ENCODE data around the gene ADD1.

ADD1 gene

DNA sequence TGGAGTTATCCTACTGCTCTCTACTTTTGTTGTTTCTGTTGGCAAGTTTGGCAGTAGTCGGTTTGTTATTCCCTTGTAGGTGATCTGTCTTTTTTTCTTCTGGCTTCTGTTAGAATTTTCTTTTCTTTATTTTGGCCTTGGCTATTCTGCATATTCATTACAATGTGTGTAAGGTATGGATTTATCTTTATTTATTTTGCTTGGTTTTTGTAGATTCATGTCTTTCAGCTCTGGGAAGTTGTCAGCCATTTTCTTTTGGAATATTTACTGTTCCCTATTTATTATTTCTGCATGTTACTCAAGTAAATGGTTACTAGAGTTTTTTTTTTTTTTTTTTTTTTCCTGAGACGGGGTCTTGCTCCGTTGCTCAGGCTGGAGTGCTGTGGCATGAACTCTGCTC, 12.6 kb downstream of the ADD1 start:
- Histone ChIP-seq H3K27me3 (ENCODE audit: control insufficient read depth, insufficient read depth, low read length) (no peaks in the 10 kb centered on the region), H3K9ac (ENCODE audit: low read length) (no peak overlapping the region), H3K36me3 (ENCODE audit: control insufficient read depth, insufficient read depth, low read length) (peaks cover 8% of the 10 kb centered on the region), H3K4me1 (ENCODE audit: control insufficient read depth, insufficient read depth, low read length) (peaks cover 23% of the 10 kb centered on the region), H3K27ac (ENCODE audit: low read depth, low read length) (no peak overlapping the region), H3K4me3 (ENCODE audit: low read length) (no peak overlapping the region)

DNA sequence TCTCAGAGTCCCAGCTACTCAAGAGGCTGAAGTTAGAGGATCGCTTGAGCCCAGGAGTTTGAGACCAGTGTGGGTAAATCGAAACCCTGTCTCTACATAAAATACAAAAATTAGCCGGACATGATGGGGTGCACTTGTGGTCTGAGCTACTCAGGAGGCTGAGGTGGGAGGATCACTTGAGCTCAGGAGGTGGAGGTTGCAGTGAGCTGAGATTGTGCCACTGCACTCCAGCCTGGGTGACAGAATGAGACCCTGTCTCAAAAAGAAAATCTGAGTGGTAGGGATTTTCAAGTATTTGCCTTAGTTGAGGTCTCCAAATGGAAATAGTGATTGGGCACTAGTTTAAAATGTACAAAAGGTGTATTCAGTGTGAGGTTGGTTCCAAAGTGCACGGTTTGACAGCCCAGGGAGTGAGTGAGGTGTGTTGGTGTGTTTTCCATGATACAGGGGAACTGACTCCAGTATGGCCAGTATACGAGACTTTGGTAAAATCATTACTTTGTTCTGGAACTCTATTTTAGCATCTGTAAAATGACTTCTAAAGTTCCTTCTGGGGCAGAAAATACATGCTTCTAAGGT, 13.8 kb downstream of the ADD1 start:
- H3K27me3 ChIP-seq (ENCODE audit: control insufficient read depth, insufficient read depth, low read length): no peaks in the 10 kb centered on the region
- no peak overlapping the region for H3K9ac ChIP-seq (ENCODE audit: low read length)
- H3K4me1 ChIP-seq (ENCODE audit: control insufficient read depth, insufficient read depth, low read length): peaks cover 26% of the 10 kb centered on the region
- H3K36me3 ChIP-seq (ENCODE audit: control insufficient read depth, insufficient read depth, low read length): peaks cover 8% of the 10 kb centered on the region
- no peak overlapping the region for H3K4me3 ChIP-seq (ENCODE audit: low read length)
- H3K27ac ChIP-seq (ENCODE audit: low read depth, low read length): no peak overlapping the region

DNA sequence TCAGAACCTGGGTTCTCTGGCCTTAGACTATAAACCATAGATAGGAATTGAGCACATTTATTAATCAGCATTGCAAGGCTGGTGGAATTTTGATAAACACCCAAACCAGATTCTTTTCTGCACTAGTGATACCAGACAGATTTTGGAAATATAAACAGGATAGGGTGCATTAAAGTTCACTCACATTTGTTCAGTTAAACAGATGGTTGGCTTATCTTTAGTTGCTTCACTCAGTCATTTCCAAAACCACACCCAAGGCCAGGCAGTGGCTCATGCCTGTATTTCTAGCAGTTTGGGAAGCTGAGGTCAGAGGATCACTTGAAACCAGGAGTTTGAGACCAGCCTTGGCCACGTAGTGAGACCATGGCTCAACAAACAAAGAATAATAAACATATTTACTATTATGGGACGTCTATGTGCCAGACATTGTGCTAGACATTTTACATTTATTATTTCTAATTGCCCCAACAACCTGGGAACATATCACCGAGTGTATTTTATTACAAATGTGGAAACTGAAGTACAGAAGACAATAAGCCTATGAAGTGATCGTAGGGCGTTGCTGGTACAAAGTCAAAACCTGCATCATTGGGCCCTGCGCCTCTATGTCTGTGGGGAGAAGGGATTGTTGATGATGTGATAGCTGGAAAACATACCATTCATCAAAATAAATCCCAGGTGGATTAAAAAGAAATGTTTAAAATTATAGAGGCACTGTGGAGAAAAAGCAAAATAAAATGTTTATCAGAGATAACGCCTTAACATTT, 15.0 kb downstream of the ADD1 start:
- Histone ChIP-seq H3K9ac (ENCODE audit: low read length) (no peak overlapping the region), H3K36me3 (ENCODE audit: control insufficient read depth, insufficient read depth, low read length) (peaks cover 8% of the 10 kb centered on the region), H3K4me1 (ENCODE audit: control insufficient read depth, insufficient read depth, low read length) (peaks cover 31% of the 10 kb centered on the region), H3K27me3 (ENCODE audit: control insufficient read depth, insufficient read depth, low read length) (no peaks in the 10 kb centered on the region), H3K27ac (ENCODE audit: low read depth, low read length) (no peak overlapping the region), H3K4me3 (ENCODE audit: low read length) (no peak overlapping the region)

DNA sequence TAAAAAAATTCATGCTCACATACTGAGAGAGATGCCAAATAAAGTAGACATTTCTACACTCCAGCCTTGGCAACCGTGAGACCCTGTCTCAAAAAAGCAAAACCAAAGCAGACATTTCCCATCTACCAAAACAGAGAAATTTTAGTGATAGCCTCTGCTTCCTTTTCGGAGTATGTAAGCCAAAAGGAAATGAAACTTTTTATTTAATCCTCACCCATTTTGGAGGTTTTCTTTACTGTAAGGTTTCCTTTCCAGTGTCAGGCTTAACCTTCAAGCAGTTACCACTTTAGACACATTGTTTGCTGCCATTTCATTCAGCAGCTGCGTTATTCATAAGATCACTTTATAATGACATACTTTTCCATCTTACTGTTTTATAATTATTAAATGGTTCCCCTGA, 15.9 kb downstream of the ADD1 start:
- peaks cover 31% of the 10 kb centered on the region for H3K4me1 ChIP-seq (ENCODE audit: control insufficient read depth, insufficient read depth, low read length)
- no peaks in the 10 kb centered on the region for H3K36me3 ChIP-seq (ENCODE audit: control insufficient read depth, insufficient read depth, low read length)
- no peak overlapping the region for H3K27ac ChIP-seq (ENCODE audit: low read depth, low read length)
- no peak overlapping the region for H3K9ac ChIP-seq (ENCODE audit: low read length)
- H3K27me3 ChIP-seq (ENCODE audit: control insufficient read depth, insufficient read depth, low read length): no peaks in the 10 kb centered on the region
- no peak overlapping the region for H3K4me3 ChIP-seq (ENCODE audit: low read length)

DNA sequence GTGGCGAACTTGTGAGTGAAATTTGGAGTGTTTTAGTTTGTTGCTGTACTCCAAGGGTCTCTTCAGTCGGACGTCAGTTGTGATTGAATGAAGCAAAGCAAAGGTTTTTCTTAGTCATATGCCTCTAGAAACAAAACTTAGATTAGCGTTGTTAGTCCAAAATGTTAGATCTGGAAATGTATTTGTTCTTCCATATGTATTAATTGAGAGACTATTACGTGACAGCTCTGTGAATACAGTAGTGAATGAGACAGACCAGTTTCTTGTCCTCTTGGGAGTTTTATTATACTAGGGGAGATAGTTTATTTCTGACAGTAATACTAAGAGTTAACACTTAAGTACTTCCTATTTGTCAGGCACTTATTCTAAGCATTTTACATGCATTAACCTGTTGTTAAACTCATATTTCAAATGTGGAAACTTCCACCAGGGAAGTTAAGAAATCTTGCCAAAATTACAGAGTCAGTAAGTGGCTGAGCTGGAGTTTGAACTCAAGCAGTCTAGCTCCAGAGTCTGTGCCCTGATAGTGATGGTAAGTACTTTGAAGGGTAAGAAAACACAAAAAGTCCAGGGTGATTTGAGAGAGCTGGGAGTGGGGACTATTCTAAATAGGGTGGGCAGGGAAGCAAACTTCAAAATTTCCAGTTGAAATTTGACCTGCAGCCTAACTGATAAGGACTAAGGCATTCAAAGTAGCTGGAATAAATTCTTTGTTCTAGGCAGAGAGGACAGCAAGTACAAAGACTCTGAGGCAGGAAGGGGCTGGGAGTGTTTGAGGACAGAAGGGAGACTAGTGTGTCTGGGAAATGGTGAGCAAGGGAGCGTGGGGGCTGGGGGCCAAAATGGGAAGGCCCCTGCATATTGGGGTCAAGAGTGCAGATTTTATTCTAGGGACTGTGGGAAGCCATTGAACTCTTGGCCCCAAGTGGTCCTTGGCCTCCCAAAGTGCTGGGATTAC, 17.0 kb downstream of the ADD1 start:
- no peak overlapping the region for H3K4me3 ChIP-seq (ENCODE audit: low read length)
- no peaks in the 10 kb centered on the region for H3K36me3 ChIP-seq (ENCODE audit: control insufficient read depth, insufficient read depth, low read length)
- no peaks in the 10 kb centered on the region for H3K27me3 ChIP-seq (ENCODE audit: control insufficient read depth, insufficient read depth, low read length)
- no peak overlapping the region for H3K27ac ChIP-seq (ENCODE audit: low read depth, low read length)
- no peak overlapping the region for H3K9ac ChIP-seq (ENCODE audit: low read length)
- peaks cover 35% of the 10 kb centered on the region for H3K4me1 ChIP-seq (ENCODE audit: control insufficient read depth, insufficient read depth, low read length)

DNA sequence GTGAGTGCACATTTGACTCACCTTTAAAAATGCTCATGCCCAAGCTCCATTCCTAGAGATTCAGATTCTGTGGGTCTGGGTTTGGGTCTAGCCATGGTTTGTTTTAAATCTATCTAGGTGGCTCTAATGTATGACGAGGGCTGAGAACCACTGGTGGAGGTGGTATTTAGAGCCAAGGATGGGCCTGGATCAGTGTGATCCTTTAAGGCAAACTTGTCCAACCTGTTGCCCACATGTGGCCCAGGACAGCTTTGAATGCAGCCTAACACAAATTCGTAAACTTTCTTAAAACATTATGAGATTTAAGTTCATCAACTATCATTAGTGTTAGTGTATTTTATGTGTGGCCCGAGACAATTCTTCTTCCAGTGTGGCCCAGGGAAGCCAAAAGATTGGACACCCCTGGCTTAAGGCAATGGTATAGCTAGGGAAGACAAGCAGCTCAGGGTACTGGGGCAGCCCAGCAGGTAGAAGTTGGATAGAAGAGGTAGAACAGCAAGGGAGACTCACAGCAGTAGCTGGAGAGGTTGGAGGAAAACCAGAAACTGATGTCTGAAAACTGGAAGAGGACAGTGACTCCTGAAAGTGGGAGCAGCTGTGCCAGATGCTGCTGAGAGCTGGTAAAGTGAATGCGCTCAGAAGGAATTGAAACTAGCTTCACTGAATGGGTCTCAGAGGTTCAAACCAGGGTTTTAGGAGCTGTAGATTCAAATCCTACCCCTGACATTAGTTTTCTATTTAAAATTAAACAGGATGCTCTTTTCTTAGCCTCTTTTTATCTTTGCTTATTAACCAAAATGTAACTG, 18.2 kb downstream of the ADD1 start:
- no peak overlapping the region for H3K9ac ChIP-seq (ENCODE audit: low read length)
- H3K4me1 ChIP-seq (ENCODE audit: control insufficient read depth, insufficient read depth, low read length): peaks cover 37% of the 10 kb centered on the region
- no peaks in the 10 kb centered on the region for H3K27me3 ChIP-seq (ENCODE audit: control insufficient read depth, insufficient read depth, low read length)
- no peak overlapping the region for H3K4me3 ChIP-seq (ENCODE audit: low read length)
- no peaks in the 10 kb centered on the region for H3K36me3 ChIP-seq (ENCODE audit: control insufficient read depth, insufficient read depth, low read length)
- H3K27ac ChIP-seq (ENCODE audit: low read depth, low read length): no peak overlapping the region

DNA sequence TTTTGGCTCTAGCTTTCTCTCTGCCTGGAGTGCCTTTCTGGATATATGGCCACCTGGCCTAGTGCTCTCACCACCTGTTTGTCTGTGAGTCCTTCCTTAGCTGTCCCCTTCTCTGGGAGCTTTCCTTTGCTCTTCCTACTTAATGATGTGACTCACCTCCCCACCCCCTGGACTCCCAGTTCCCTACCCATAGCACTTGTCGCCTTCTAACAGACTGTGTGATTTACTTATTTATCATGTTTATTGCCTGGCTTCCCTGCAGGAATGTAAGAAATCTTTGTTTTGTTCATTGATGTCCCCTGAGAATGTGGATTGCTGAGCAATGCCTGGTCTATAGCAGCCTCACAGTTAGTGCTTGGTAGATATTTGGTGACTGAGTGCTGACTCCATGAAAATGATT, 18.9 kb downstream of the ADD1 start:
- H3K4me3 ChIP-seq (ENCODE audit: low read length): no peak overlapping the region
- H3K36me3 ChIP-seq (ENCODE audit: control insufficient read depth, insufficient read depth, low read length): no peaks in the 10 kb centered on the region
- H3K4me1 ChIP-seq (ENCODE audit: control insufficient read depth, insufficient read depth, low read length): peaks cover 38% of the 10 kb centered on the region
- H3K27ac ChIP-seq (ENCODE audit: low read depth, low read length): no peak overlapping the region
- H3K9ac ChIP-seq (ENCODE audit: low read length): no peak overlapping the region
- no peaks in the 10 kb centered on the region for H3K27me3 ChIP-seq (ENCODE audit: control insufficient read depth, insufficient read depth, low read length)

DNA sequence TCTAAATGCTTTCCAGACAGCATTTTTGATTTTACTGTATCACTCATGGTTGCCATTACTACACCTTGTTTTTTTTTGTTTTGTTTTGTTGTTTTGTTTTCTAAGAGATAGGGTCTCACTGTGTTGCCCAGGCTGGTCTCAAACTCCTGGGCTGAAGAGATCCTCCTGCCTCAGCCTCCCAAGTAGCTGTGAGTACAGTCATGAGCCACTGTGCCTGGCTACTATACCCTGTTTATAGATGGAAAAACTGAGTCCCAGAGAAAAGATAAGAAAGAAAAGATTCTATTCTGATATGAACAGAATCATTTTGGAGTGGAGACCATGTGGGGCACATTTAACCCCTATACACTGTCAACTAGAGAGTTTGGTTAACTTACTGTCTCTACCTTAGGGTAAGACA, 20.0 kb downstream of the ADD1 start:
- H3K27ac ChIP-seq (ENCODE audit: low read depth, low read length): no peak overlapping the region
- no peaks in the 10 kb centered on the region for H3K36me3 ChIP-seq (ENCODE audit: control insufficient read depth, insufficient read depth, low read length)
- H3K4me1 ChIP-seq (ENCODE audit: control insufficient read depth, insufficient read depth, low read length): peaks cover 33% of the 10 kb centered on the region
- H3K9ac ChIP-seq (ENCODE audit: low read length): no peak overlapping the region
- no peaks in the 10 kb centered on the region for H3K27me3 ChIP-seq (ENCODE audit: control insufficient read depth, insufficient read depth, low read length)
- no peak overlapping the region for H3K4me3 ChIP-seq (ENCODE audit: low read length)

DNA sequence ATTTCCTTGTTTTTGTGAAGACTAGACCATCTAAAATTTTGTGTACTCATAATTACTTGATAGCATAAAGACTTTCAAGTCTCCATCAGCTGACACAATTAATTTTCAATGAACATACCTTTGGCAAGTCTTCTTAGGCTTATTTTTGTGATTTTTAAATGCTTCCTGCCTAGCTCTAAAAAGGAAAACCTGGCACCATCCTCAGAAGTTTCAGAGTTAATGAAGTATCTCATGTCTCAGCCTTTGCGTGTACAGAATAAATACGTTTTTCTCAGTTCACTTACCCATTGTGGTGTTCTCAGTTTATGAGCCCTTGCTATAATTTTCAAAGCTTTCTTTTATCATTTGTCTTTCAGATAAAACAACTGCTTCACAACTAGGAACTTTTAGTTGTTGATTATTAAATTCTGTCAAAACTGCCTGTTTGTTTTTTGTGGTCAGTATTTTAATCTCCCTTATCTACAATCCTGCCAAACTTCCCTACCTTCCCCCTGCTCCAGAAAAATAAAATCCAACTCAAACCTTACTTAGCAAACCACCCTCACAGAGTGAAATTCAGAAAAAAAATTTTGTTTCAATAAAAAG, 21.6 kb downstream of the ADD1 start:
- Histone ChIP-seq H3K27ac (ENCODE audit: low read depth, low read length) (no peak overlapping the region), H3K9ac (ENCODE audit: low read length) (no peak overlapping the region), H3K27me3 (ENCODE audit: control insufficient read depth, insufficient read depth, low read length) (no peaks in the 10 kb centered on the region), H3K4me3 (ENCODE audit: low read length) (no peak overlapping the region), H3K4me1 (ENCODE audit: control insufficient read depth, insufficient read depth, low read length) (peaks cover 34% of the 10 kb centered on the region), H3K36me3 (ENCODE audit: control insufficient read depth, insufficient read depth, low read length) (no peaks in the 10 kb centered on the region)

DNA sequence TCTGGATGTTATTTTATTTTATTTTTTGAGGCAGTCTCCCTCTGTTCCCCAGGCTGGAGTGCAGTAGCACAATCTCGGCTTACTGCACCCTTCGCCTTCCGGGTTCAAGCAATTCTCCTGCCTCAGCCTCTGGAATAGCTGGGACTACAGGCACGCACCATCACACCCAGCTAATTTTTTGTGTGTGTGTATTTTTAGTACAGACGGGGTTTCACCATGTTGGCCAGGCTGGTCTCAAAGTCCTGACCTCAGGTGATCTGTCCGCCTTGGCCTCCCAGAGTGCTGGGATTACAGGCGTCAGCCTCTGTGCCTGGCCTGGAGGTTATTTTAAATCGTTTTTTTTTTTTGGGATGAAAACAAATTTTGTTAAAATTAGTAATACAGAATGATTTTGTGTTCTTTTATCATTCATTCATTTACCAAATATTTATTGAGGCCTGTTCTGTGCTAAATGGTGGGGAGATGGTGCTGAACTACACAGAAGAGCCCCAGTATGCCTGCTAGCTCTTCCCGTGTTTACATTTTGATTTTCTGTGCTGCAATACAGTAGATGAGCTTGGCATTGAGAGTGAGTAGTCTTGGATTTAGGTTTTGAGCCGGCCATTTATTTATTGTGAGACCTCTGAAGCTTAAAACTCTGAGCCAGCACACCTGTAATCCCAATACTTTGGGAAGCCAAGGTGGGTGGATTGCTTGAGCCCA, 22.7 kb downstream of the ADD1 start:
- no peaks in the 10 kb centered on the region for H3K36me3 ChIP-seq (ENCODE audit: control insufficient read depth, insufficient read depth, low read length)
- H3K27ac ChIP-seq (ENCODE audit: low read depth, low read length): no peak overlapping the region
- H3K27me3 ChIP-seq (ENCODE audit: control insufficient read depth, insufficient read depth, low read length): no peaks in the 10 kb centered on the region
- H3K4me3 ChIP-seq (ENCODE audit: low read length): no peak overlapping the region
- H3K9ac ChIP-seq (ENCODE audit: low read length): no peak overlapping the region
- H3K4me1 ChIP-seq (ENCODE audit: control insufficient read depth, insufficient read depth, low read length): peaks cover 30% of the 10 kb centered on the region

DNA sequence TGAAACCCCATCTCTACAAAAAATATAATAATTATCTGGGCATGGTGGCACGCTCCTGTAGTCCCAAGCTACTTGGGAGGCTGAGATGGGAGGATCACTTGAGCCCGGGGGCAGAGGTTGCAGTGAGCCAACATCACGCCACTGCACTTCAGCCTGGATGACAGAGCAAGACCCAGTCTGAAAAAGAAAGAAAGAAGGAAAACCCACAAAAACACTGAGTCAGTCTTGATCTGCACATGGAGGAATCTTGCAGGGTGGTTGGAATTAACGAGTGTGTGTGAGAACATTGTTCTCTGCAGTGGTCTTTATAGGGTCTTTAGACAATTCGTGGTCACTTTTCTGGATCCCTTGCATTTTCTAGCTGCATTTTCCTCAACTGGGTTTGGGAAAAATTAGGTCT, 23.2 kb downstream of the ADD1 start:
- Histone ChIP-seq H3K9ac (ENCODE audit: low read length) (no peak overlapping the region), H3K36me3 (ENCODE audit: control insufficient read depth, insufficient read depth, low read length) (no peaks in the 10 kb centered on the region), H3K27ac (ENCODE audit: low read depth, low read length) (no peak overlapping the region), H3K4me1 (ENCODE audit: control insufficient read depth, insufficient read depth, low read length) (peaks cover 29% of the 10 kb centered on the region), H3K27me3 (ENCODE audit: control insufficient read depth, insufficient read depth, low read length) (no peaks in the 10 kb centered on the region), H3K4me3 (ENCODE audit: low read length) (no peak overlapping the region)
